Gastrocnemius medialis (tissue), 4 donors: ENCODE results near the gene SHOC2. TPM values are rescaled to one million over a fixed set of nuclear protein-coding genes. Genes with fewer than 3 reads are reported as not detected.

Experiments
- ATAC-seq, 2 donors: fragments of 150-250 bp; one replicate each; pipeline ENCODE4 v1.9.1; 2016
- DNase-seq, 2 donors: peaks; one replicate each; pipeline ENCODE4 v3.0.0-alpha.2; 2019
- H3K27ac ChIP-seq, 4 donors: fragments of 200-600 bp; sonication (generic); 1 replicate in 1 of 4; 2 replicates in 3 of 4; pipeline ENCODE4 v1.5.1; 2016 to 2018; ENCODE audit warnings: mild to moderate bottlenecking in 2 of 4, moderate library complexity in 1 of 4
- H3K27me3 ChIP-seq, 3 donors: fragments of 200-600 bp; sonication (generic) in 2 of 3; 1 replicate in 1 of 3; 2 replicates in 2 of 3; pipeline versions ENCODE4 v1.5.1 to v1.6.0; 2016 to 2019; ENCODE audit warnings: mild to moderate bottlenecking in 1 of 3, moderate library complexity in 1 of 3
- H3K36me3 ChIP-seq, 2 donors: fragments of 200-600 bp; sonication (generic) in 1 of 2; one replicate each; pipeline ENCODE4 v1.5.1; 2017 to 2018
- H3K4me1 ChIP-seq, 2 donors: fragments of 200-600 bp; sonication (generic) in 1 of 2; one replicate each; pipeline ENCODE4 v1.5.1; 2016 to 2017; ENCODE audit warnings: mild to moderate bottlenecking in 2 of 2
- H3K4me3 ChIP-seq, 4 donors: fragments of 200-600 bp; sonication (generic) in 3 of 4; 1 replicate in 1 of 4; 2 replicates in 3 of 4; pipeline ENCODE4 v1.5.1; 2016 to 2019; ENCODE audit warnings: mild to moderate bottlenecking in 2 of 4
- H3K9me3 ChIP-seq, 3 donors: fragments of 200-600 bp; sonication (generic) in 2 of 3; 1 replicate in 1 of 3; 2 replicates in 2 of 3; pipeline ENCODE4 v1.5.1; 2016 to 2019
- POLR2A ChIP-seq, 2 donors: fragments of 450-650 bp; IDR thresholded peaks; one replicate each; pipeline ENCODE4 v1.6.1; 2017; ENCODE audit warnings: antibody characterized with exemption in 2 of 2, mild to moderate bottlenecking in 2 of 2, moderate library complexity in 2 of 2
- in situ Hi-C, 4 donors: fragments of 200-750 bp; cut with MboI; loops; one replicate each; pipeline versions ENCODE4 v1.15.0 to v1.8.0; 2017; ENCODE audit warnings: low sequenced_read_pairs in 4 of 4
- intact Hi-C: fragments of 100-400 bp; cut with DNase I; formaldehyde crosslinking; loops from one replicate; pipeline ENCODE4 v1.15.1; 2023; ENCODE audit warnings: low total_unique reads
- total RNA-seq, 4 donors: library from RNA; depleted of rRNA; stranded (reverse); fragments of >200 nt; gene quantifications; one replicate each; pipeline versions ENCODE4 v1.1.0 to v1.2.3, GENCODE V29; 2016
- TF ChIP-seq, protein P1 (sequence below), 5 experiments: fragments of 450-650 bp in 3 of 5; fragments of 200-600 bp in 2 of 5; sonication (generic) in 2 of 5; IDR thresholded peaks in 4 of 5; conservative IDR thresholded peaks in 1 of 5; 1 replicate in 4 of 5; 2 replicates in 1 of 5; pipeline ENCODE4 v1.5.1; 2016 to 2019; ENCODE audit warnings: antibody characterized with exemption in 5 of 5, mild to moderate bottlenecking in 3 of 5, moderate library complexity in 3 of 5

Gene SHOC2
- total RNA-seq, 4 donors from 2014 or later = 35.3 to 51.5 (median 43.5) TPM

DNA sequence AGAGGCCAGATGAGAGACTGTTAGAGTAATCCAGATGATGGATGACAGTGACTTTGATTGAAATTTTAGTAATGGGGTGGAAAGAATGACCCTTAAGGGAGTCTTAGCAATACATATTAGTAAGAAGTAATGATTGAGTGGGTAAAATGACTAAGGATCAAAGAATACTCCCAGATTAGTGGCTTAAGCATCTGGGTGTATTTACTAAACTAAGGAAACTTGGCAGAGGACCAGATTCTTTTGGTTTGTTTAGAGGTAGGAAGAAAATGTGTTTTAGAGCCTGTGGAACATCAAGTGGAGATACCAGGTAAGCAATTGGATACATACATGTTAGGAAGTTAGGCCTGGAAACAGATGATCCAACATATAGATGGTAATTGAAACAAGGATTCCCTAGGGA is 98.6 kb downstream of the SHOC2 start:
- DNase-seq = no peak
- no peak overlapping the region for H3K27ac ChIP-seq
- ATAC-seq = no peak
- TF ChIP-seq POLR2A (IDR thresholded peaks at IDR 0.05) = no peak
- TF ChIP-seq, protein P1, sequence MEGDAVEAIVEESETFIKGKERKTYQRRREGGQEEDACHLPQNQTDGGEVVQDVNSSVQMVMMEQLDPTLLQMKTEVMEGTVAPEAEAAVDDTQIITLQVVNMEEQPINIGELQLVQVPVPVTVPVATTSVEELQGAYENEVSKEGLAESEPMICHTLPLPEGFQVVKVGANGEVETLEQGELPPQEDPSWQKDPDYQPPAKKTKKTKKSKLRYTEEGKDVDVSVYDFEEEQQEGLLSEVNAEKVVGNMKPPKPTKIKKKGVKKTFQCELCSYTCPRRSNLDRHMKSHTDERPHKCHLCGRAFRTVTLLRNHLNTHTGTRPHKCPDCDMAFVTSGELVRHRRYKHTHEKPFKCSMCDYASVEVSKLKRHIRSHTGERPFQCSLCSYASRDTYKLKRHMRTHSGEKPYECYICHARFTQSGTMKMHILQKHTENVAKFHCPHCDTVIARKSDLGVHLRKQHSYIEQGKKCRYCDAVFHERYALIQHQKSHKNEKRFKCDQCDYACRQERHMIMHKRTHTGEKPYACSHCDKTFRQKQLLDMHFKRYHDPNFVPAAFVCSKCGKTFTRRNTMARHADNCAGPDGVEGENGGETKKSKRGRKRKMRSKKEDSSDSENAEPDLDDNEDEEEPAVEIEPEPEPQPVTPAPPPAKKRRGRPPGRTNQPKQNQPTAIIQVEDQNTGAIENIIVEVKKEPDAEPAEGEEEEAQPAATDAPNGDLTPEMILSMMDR (IDR thresholded peaks at IDR 0.05 in 4 of 5, conservative IDR thresholded peaks at IDR 0.05 in 1 of 5) = no peak
- in situ Hi-C loops = no loop called here
- no peaks in the 10 kb centered on the region for H3K27me3 ChIP-seq
- no peaks in the 10 kb centered on the region for H3K4me1 ChIP-seq
- H3K9me3 ChIP-seq = no peaks in the 10 kb centered on the region
- peaks cover 0 to under 1% of the 10 kb centered on the region in 2 donors for H3K36me3 ChIP-seq
- H3K4me3 ChIP-seq = no peak overlapping the region
- intact Hi-C loops = no loop called here

DNA sequence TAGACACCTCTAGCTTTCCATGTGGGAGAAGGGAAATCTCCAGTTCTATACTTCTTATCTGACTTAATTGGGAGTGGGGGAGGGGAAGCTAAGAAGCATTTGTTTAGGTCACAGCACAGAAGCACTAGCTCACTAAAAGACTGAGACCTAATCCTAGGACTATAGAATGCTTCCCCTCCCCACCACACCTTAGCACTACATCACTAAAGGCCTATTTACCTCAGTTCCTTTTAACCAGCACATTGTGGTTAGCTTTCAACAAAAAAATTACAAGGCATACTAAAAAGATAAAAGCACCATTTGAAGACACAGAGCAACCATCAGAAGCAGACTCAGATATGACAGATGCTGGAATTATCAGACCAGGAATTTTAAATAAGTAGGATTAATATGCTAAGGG is 103.7 kb downstream of the SHOC2 start:
- no peaks in the 10 kb centered on the region for H3K9me3 ChIP-seq
- no peaks in the 10 kb centered on the region for H3K27me3 ChIP-seq
- H3K4me1 ChIP-seq = no peaks in the 10 kb centered on the region
- in situ Hi-C loops (no loop called here), intact Hi-C loops (no loop called here)
- no peak overlapping the region for H3K4me3 ChIP-seq
- TF ChIP-seq POLR2A (IDR thresholded peaks at IDR 0.05) = no peak
- TF ChIP-seq, protein P1 (IDR thresholded peaks at IDR 0.05 in 4 of 5, conservative IDR thresholded peaks at IDR 0.05 in 1 of 5) = no peak
- no peak for DNase-seq
- no peaks in the 10 kb centered on the region for H3K36me3 ChIP-seq
- no peak overlapping the region for H3K27ac ChIP-seq
- no peak for ATAC-seq

DNA sequence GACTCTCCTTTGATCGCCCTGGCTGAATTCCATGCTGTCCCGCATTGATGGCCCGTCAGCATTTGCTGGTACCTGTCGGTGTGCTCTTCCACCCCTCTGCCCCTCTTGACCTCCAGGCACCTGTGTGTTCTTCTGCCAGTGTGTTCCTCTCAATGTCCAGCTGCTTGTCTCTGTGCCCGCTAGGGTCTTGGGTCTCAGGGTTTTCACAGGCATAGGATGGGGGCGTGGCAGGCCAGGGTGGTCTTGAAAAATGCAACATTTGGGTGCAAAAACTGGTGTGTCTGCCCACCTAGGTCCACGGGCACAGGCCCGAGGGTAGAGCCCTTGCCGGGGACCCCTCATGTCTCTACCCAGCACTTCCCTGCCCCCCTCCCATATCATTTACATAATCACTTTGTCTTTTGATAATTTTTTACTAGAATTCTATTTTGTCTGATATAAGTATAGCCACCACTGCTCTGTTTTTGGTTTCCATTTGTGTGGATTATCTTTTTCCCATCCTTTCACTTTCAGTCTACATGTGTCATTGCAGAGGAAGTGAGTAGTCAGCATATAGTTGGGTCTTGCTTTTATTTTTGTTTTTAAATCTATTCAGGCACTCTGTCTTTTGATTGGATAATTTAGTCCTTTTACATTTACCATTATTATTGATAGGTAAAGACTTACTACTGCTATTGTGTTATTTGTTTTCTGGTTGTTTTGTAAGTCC is 110.8 kb downstream of the SHOC2 start:
- TF ChIP-seq, protein P1 (IDR thresholded peaks at IDR 0.05 in 4 of 5, conservative IDR thresholded peaks at IDR 0.05 in 1 of 5) = no peak
- no peak for TF ChIP-seq POLR2A (IDR thresholded peaks at IDR 0.05)
- no peaks in the 10 kb centered on the region for H3K27me3 ChIP-seq
- peaks cover 0 to 4% of the 10 kb centered on the region in 2 donors for H3K36me3 ChIP-seq
- DNase-seq (no peak), ATAC-seq (no peak)
- H3K4me3 ChIP-seq = no peak overlapping the region
- H3K4me1 ChIP-seq = no peaks in the 10 kb centered on the region
- H3K9me3 ChIP-seq = no peaks in the 10 kb centered on the region
- in situ Hi-C loops (no loop called here), intact Hi-C loops (no loop called here)
- H3K27ac ChIP-seq = no peak overlapping the region

DNA sequence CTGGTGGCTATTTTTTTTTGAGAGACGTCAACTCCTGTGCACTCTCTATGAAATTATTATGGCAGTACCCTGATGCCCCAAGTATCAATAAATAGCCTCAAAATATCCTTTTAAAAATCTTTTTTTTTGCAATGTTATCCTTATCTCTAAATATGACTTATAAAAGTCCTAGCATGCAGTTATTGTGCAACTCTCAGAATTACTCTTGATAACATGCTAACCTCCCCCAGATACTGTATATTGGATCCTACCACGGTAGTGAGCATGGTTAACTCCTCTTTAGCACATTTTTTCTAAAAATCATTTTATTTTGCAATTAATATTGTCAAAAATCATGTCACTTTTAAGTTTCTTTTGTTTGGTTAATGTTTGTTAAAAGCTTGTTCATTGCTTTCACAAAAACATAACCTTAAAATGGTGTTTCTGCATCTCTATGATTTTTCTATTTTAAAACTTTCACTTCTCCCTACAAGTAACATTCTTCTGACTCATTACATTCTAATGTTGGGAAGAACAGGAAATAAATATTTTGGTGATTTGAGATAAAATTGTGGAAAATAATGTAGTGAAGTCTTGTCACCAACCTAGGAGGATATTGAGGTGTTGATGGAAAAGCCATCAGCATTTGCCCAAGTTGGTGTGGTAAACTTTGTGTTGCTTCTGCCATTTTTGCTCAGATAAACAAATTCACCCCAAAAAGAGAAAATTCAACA is 115.3 kb downstream of the SHOC2 start:
- Histone ChIP-seq H3K27ac (no peak overlapping the region), H3K9me3 (no peaks in the 10 kb centered on the region), H3K4me3 (no peak overlapping the region), H3K27me3 (peaks cover 0 to 4% (median 0%) of the 10 kb centered on the region in 3 donors), H3K36me3 (no peaks in the 10 kb centered on the region), H3K4me1 (no peaks in the 10 kb centered on the region)
- TF ChIP-seq, protein P1 (IDR thresholded peaks at IDR 0.05 in 4 of 5, conservative IDR thresholded peaks at IDR 0.05 in 1 of 5) = no peak
- TF ChIP-seq POLR2A (IDR thresholded peaks at IDR 0.05) = no peak
- ATAC-seq (no peak), DNase-seq (no peak)
- intact Hi-C loops (no loop called here), in situ Hi-C loops (no loop called here)
